Astrocyte of the cerebellum (primary cell): ENCODE measurements around the gene SLC25A28.
"Not testable (repeated sequence)": the region's sequence is repeated elsewhere in the genome, so short reads cannot be mapped to it uniquely, and the experiment has no call there.

Experiments
- DNase-seq: peaks from one replicate; pipeline ENCODE4 v3.0.0-alpha.2; 2011; ENCODE audit warnings: low read depth
- H3K4me3 ChIP-seq: 2 replicates; pipeline ENCODE4 v1.5.1; 2011; ENCODE audit warnings: mild to moderate bottlenecking, low read depth, low read length, moderate library complexity
- in situ Hi-C: cut with HindIII; loops from 2 replicates; pipeline ENCODE4 v1.10.0; 2017; ENCODE audit warnings: low sequenced_read_pairs
- TF ChIP-seq, protein P1 (sequence below): IDR thresholded peaks from 2 replicates; pipeline ENCODE4 v1.5.1; 2012; ENCODE audit warnings: low read length, low read depth, moderate library complexity, mild to moderate bottlenecking; ENCODE audit errors: missing control alignments

Gene SLC25A28

DNA sequence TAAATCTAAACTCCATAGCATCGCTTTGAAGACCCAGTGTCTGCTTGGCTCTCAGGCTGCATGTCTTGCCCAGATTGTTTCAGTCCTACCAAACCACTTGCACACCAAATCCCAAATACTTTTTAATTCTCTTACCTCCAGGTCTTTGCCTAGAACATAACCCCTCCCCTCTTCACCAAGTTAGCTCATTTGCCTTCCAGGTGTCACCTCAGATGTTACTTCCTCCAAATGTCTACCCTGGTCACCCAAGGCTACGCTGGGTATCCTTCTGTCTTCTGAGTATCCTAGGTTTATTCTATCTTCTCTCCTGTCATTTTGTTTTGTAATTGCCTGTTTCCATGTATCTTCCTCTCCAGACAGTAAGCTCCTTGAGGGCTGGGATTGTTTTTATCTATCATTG lies 11.1 kb downstream of the SLC25A28 start:
- TF ChIP-seq, protein P1, sequence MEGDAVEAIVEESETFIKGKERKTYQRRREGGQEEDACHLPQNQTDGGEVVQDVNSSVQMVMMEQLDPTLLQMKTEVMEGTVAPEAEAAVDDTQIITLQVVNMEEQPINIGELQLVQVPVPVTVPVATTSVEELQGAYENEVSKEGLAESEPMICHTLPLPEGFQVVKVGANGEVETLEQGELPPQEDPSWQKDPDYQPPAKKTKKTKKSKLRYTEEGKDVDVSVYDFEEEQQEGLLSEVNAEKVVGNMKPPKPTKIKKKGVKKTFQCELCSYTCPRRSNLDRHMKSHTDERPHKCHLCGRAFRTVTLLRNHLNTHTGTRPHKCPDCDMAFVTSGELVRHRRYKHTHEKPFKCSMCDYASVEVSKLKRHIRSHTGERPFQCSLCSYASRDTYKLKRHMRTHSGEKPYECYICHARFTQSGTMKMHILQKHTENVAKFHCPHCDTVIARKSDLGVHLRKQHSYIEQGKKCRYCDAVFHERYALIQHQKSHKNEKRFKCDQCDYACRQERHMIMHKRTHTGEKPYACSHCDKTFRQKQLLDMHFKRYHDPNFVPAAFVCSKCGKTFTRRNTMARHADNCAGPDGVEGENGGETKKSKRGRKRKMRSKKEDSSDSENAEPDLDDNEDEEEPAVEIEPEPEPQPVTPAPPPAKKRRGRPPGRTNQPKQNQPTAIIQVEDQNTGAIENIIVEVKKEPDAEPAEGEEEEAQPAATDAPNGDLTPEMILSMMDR, result no peak
- in situ Hi-C loops, result no loop called here
- H3K4me3 ChIP-seq, result no peak overlapping the region
- no peak for DNase-seq

DNA sequence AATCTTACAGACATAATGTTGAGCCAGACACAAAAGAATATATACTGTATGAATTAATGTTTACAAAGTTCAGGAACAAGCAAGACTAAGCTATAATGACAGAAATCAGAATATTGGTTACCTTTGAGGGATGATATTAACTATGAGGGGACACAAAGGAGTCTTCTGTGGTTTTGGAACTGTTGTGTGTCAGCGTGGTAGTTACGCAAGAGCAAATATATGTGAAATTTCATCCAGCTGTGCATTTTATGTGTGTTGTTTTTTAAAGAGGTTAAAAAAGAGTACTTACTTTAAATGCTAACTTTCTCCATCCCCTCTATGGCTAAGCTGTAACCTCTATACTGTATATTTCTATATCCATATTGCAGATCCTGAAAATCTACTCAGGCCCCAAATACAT lies 14.9 kb downstream of the SLC25A28 start:
- TF ChIP-seq, protein P1, result no peak
- DNase-seq, result no peak
- in situ Hi-C loops, result no loop called here
- no peak overlapping the region for H3K4me3 ChIP-seq

DNA sequence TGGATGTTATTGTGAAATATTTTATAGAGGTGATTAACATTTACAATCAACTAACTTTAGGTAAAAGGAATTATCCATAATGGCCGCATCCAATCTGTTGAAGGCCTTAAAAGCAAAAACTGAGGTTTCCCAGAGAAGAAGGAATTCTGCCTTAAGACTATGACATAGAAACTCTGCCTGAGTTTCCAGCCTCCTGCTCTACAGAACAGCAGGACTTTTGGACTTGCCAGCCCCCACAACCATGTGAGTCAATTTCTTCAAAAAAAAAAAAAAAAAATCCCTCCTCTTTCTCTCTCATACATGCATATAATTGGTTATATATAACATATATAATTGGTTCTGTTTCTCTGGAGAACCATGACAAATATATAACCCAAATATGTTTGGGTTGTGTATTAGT lies 15.4 kb downstream of the SLC25A28 start:
- in situ Hi-C loops, result no loop called here
- H3K4me3 ChIP-seq, result no peak overlapping the region
- no peak for DNase-seq
- TF ChIP-seq, protein P1, result no peak

GRCh38 chr10:99598781-99599509 lies 21.3 kb downstream of the SLC25A28 start:
- TF ChIP-seq, protein P1, result no peak
- no peak for DNase-seq
- H3K4me3 ChIP-seq, result no peak overlapping the region
- in situ Hi-C loops, result no loop called here

- in situ Hi-C loops, result no loop called here
- no peak for DNase-seq
- no peak overlapping the region for H3K4me3 ChIP-seq
- TF ChIP-seq, protein P1, result no peak
Measured at GRCh38 chr10:99598011-99598410, 22.2 kb downstream of the SLC25A28 start.

DNA sequence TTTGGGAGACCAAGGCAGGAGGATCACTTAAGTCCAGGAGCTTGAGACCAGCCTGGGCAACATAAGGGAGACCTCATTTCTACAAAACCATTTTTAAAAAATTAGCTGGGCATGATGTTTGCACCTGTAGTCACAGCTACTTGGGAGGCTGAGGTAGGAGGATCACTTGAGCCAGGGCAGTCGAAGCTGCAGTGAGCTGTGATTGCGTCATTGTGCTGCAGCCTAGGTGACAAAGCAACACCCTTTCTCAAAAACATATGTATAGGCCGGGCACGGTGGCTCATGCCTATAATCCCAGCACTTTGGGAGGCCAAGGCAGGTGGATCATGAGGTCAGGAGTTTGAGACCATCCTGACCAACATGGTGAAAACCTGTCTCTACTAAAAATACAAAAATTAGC lies 23.5 kb downstream of the SLC25A28 start:
- in situ Hi-C loops, H3K4me3 ChIP-seq, DNase-seq: not testable (repeated sequence)

GRCh38 chr10:99595770-99596465 lies 24.3 kb downstream of the SLC25A28 start:
- no peak overlapping the region for H3K4me3 ChIP-seq
- TF ChIP-seq, protein P1, result no peak
- no peak for DNase-seq
- in situ Hi-C loops, result no loop called here
